ENCODE measurements around the gene ETV4.

GRCh38 chr17:43528988-43529814 is 16.9 kb downstream of the ETV4 start:
- TF ChIP-seq, protein P1, sequence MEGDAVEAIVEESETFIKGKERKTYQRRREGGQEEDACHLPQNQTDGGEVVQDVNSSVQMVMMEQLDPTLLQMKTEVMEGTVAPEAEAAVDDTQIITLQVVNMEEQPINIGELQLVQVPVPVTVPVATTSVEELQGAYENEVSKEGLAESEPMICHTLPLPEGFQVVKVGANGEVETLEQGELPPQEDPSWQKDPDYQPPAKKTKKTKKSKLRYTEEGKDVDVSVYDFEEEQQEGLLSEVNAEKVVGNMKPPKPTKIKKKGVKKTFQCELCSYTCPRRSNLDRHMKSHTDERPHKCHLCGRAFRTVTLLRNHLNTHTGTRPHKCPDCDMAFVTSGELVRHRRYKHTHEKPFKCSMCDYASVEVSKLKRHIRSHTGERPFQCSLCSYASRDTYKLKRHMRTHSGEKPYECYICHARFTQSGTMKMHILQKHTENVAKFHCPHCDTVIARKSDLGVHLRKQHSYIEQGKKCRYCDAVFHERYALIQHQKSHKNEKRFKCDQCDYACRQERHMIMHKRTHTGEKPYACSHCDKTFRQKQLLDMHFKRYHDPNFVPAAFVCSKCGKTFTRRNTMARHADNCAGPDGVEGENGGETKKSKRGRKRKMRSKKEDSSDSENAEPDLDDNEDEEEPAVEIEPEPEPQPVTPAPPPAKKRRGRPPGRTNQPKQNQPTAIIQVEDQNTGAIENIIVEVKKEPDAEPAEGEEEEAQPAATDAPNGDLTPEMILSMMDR (IDR thresholded peaks at IDR 0.05), result no peak
- no peak for TF ChIP-seq POLR2A (IDR thresholded peaks at IDR 0.05)
